Body of pancreas (tissue), 4 donors: ENCODE measurements around the gene TSPEAR.
"Not testable (repeated sequence)": the region's sequence is repeated elsewhere in the genome, so short reads cannot be mapped to it uniquely, and the experiment has no call there.

Experiments
- POLR2A ChIP-seq, 3 donors: fragments of 450-650 bp; IDR thresholded peaks; one replicate each; pipeline ENCODE4 v1.6.1; 2016; ENCODE audit warnings: antibody characterized with exemption in 3 of 3, mild to moderate bottlenecking in 2 of 3
- TF ChIP-seq, protein P1 (sequence below), 7 experiments: fragments of 450-650 bp in 4 of 7; fragments of 200-600 bp in 3 of 7; sonication (generic) in 3 of 7; IDR thresholded peaks; one replicate each; pipeline ENCODE4 v1.5.1; 2016 to 2019; ENCODE audit warnings: antibody characterized with exemption in 7 of 7

DNA sequence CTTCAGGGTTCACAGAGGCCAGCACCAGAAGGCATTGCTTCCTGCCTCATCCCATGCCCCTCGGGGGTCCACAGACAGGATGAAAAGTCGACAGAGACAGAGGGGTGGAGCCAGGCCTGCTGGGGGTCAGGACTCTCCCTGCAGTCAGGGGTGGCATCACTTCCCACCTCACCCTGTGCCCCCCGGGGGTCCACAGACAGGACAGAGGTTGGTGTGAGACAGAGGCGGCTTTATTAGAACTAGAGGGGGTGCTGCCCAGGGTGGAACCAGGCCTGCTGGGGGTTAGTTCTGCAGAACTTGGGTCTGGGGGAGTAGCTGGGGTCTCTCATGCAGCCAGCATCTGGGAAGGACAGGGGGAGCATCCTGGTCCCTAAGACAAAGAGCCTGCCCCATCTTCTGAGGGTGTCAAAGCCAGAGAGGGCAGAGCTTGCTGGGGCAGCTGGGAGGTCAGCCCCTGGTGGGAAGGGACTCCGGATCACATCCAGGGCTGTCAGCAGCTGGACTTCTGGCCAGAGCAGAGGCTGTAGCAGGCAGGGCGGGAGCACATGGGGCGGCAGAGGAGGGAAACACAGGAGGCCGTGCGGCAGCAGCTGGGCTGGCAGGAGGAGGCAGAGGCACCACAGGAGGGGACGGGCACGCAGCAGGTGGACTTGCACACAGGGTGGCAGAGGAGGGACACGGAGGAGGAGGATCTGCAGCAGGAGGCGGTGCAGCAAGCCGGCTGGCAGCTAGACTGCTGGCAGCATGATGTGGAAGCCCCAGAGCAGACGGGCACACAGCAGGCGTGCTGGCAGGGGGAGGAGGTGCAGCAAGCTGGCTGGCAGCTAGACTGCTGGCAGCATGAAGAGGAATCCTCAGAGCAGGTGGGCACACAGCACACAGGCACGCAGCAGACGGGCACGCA lies 120.2 kb downstream of the TSPEAR start:
- TF ChIP-seq, protein P1, sequence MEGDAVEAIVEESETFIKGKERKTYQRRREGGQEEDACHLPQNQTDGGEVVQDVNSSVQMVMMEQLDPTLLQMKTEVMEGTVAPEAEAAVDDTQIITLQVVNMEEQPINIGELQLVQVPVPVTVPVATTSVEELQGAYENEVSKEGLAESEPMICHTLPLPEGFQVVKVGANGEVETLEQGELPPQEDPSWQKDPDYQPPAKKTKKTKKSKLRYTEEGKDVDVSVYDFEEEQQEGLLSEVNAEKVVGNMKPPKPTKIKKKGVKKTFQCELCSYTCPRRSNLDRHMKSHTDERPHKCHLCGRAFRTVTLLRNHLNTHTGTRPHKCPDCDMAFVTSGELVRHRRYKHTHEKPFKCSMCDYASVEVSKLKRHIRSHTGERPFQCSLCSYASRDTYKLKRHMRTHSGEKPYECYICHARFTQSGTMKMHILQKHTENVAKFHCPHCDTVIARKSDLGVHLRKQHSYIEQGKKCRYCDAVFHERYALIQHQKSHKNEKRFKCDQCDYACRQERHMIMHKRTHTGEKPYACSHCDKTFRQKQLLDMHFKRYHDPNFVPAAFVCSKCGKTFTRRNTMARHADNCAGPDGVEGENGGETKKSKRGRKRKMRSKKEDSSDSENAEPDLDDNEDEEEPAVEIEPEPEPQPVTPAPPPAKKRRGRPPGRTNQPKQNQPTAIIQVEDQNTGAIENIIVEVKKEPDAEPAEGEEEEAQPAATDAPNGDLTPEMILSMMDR (IDR thresholded peaks at IDR 0.05) = not testable (repeated sequence)
- TF ChIP-seq POLR2A (IDR thresholded peaks at IDR 0.05) = not testable (repeated sequence)
